ENCODE measurements around the gene ULK4.

GRCh38 chr3:41394896-41395295 lies 567.0 kb downstream of the ULK4 start:
- TF ChIP-seq CTCF (IDR thresholded peaks at IDR 0.05; ENCODE audit: low read depth, low read length, poor library complexity, severe bottlenecking): no peak
- no peak for TF ChIP-seq EZH2phosphoT487 (IDR thresholded peaks at IDR 0.05; ENCODE audit: borderline replicate concordance, low read length)

All from DOHH2 (cell line).